Urothelium cell line (cell line): ENCODE results near the gene DOLPP1.

Experiments used
- DNase-seq: peaks from one replicate; pipeline ENCODE4 v3.0.0; 2011; ENCODE audit warnings: low spot score, mixed read lengths
- FAIRE-seq: peaks from 2 replicates; lab custom pipeline; 2011; peaks lifted over from hg19 to GRCh38; lab: Jason Lieb, UNC

Gene DOLPP1

DNA sequence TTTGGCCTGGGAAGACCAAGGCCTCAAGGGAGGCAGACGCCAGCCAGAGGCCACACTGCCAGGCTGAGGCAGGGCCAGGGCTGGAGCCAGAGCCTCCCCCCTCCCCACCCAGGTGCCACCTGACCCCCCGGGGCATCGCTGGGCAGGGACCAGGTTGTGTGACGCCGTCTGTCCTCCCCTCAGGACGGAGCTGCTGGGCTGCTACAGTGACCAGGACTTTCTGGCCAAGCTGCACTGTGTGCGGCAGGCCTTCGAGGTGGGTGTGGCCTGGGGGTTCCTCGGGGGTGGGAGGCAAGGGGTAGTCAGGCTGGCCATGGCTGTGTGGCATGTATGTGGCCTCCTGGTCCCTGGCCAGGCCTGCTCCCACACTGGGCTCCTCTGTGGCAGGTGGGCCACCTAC is 17.9 kb upstream of the DOLPP1 start:
- DNase-seq (no peak), FAIRE-seq (peak; percentile 56)

DNA sequence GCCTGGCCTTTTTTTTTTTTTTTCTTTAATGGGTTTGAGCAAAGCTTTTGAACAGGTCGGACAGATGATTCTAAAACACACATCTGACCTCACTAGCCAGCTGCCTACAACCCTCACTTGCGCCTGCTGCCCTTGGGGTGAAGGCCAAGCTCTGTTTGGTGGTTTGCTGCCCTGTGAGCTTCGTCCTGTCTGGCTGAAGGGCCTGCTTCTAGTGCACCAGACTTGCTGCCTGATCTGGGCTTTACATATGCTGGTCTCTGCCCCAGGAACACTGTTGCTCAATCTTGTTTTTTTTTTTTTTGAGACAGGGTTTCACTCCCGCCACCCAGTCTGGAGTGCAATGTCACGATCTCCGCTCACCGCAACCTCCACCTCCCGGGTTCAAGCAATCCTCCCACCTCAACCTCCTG is 16.4 kb upstream of the DOLPP1 start:
- no peak for FAIRE-seq
- DNase-seq = no peak

DNA sequence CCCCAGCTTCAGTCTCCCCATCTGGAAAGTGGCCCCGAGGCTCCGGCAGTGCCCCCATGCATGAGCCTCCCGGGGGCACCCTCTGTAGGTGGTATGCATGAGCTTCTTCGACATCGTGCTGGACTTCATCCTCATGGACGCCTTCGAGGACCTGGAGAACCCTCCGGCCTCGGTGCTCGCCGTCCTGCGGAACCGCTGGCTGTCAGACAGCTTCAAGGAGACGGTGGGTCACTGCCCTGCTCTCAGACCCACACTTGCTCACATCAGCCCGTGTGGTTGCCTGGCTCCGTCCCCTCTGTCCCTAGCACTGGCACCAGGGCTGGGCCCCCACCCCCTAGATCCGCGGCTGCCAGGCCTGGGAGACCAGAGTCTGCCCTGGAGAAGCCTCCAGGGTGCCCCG is 12.8 kb upstream of the DOLPP1 start:
- FAIRE-seq (no peak), DNase-seq (no peak)

DNA sequence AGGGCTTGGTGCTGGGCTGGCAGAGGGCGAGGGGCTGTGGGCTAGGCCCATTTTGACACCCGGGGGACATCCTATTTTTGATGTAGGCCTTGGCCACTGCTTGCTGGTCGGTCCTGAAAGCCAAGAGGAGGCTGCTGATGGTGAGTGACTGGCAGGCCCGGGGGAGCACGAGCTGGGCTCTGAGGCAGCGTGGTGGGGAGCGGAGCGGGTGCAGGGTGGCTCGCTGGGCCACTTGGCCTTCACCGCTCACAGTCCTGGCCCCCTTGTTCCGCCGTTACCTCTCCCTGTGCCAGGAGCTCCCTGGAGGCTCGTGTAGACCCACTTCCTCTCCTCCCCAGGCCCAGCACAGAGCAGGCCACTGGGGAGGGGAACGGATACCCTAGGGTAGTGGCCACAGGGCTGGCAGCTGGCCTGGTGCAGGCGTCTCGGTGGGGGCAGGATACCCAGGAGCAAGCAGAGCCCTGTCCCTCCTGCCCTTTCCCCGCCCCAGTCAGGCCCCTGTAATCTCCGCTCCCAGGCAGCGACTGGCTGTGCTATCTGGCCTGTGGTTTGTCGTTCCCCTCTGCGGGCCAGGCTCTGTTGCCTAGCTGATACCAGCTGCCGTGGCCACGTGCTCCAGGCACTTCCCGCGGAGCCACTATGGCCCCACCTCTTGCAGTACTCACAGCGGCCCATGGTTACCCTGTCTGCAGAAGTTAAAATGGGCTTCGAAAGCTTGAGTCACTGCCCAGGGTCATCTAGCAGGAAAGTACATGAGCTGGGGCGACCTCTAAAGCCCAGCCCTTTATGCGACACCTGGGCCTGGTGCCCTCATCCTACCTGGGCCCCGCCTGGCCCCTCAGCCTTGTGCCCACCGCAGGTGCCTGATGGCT is 11.7 kb upstream of the DOLPP1 start:
- FAIRE-seq = no peak

DNA sequence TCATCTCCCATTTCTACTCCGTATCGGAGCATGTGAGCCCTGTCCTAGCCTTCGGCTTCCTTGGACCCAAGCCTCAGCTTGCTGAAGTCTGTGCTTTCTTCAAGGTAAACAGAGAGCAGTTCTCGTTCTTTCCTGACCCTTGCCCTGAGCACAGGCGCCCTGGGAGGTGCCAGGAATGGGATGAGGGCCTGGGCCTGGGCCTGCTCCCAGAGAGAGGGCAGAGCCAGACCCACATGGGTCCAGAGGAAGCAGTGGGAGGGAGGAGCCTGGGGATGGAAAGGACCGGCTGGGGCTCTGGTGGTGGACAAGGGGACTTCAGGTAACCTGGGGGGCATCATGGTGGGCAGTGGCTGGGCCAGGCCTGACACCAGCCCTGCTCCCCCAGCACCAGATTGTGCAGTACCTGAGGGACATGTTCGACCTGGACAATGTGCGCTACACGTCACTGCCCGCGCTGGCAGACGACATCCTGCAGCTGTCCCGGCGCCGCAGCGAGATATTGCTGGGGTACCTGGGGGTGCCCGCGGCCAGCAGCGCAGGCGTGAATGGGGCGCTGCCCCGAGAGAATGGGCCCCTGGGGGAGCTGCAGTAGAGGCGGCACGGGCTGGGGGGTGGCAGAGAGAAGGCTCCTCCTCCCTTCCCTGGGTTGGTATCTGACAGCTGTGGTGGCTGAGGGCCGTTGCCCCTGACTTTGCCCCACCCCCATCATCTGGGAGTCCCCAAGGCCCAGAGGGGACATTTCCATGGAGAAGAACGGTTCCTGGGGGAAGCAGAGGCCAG is 10.9 kb upstream of the DOLPP1 start:
- FAIRE-seq = no peak

More for the DNA sequence above, 11.7 kb upstream of the DOLPP1 start:
- no peak for DNase-seq

DNA sequence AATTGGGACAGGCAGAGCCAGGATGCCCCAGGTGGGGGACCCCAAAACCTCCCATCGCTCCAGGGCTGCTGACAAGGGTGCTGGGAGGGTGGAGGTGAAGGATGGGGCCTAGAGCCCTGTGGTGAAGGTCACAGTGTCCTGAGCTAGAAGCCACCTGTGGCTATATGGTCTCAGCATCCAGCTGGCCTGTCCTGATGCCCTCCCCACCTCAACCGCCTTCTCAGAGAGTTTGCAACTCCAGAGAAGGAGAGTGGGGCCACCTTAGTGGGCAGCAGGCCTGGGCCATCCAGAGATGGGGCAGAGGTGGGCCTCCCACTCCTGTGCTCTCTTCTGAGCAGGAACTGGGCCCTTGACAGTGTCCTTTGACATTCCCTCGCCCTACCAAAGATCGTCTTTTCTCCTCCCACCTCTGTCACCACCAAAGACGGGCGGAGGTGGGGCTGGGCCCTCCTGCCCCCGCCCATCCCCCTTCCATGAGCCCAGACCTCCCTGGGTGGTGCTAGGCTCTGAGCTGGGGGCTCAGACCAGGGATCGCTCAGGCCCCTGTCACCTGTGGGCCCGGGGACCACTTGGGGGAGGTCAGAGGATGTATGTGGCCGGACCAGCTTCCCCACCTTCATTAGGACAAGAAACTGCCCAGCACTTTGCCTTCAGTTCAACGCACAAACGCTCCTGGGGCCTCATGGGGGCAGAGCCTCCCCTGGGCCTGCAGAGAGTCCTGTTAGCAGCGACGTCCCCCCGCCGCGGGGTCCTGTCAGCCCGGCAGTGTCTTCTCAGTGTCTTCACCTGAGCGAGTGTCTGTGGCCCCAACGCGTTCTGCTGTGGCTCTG is 10.0 kb upstream of the DOLPP1 start:
- FAIRE-seq = no peak
- no peak for DNase-seq

More for the DNA sequence above, 10.9 kb upstream of the DOLPP1 start:
- DNase-seq = no peak

DNA sequence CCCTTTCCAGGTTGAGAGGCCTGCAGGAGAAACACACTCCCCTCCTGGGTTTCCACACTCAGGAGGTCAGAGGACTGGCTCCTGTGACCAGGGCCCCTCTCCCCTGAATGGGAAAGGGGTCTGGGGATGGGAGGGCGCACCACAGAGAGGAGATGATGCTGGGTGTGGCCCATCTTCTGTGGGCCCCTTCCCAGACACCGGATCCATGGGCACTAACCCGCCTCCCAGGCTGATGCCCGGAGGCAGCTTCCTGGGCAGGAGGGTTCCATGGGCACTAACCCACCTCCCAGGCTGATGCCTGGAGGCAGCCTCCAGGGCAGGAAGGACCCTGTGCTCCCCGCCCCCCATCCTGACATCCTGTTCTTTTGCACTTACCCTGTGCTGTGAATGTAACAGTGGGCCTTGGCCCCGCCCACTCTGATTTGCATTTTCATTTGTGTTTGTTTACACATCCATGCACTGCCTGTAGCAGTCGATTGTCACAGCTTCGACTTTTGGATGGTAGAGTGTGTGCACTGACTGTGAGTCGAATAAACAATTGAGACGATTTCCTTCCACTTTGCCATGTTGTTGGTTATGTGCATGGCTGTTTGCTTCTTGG is 9.3 kb upstream of the DOLPP1 start:
- DNase-seq = no peak
- no peak for FAIRE-seq

DNA sequence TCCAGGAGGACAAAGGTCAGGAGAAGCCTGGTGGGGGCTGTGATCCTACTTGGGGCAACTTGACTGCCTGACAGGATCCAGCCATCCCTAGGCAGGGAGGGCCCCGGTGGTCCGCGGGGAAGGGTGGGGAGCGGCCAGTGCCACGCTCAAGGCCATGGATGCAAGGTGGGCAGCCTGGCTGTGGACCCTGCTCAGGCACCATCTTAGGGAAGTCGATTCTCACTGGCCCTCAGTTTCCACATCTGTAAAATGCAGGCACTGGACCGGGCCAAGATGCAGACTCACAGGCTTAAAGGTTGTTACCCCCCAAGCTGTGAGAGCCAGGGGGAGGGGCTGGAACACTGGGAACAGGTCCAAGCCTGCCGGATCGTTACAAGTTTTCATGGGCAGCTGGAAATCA is 8.7 kb upstream of the DOLPP1 start:
- FAIRE-seq (no peak), DNase-seq (no peak)

DNA sequence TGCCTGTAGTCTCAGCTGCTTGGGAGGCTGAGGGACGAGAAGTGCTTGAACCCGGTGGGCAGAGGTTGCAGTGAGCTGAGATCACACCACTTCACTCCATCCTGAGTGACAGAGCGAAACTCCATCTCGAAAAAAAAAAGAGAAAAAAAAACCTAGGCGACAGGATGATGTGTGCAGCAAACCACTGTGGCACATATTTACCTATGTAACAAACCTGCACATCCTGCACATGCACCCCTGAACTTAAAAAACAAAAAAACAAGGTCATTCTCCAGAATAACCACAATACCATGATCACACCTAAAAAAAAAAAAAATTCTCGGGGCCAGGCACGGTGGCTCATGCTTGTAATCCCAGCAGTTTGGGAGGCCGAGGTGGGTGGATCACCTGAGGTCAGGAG is 7.5 kb upstream of the DOLPP1 start:
- no peak for FAIRE-seq
- no peak for DNase-seq

DNA sequence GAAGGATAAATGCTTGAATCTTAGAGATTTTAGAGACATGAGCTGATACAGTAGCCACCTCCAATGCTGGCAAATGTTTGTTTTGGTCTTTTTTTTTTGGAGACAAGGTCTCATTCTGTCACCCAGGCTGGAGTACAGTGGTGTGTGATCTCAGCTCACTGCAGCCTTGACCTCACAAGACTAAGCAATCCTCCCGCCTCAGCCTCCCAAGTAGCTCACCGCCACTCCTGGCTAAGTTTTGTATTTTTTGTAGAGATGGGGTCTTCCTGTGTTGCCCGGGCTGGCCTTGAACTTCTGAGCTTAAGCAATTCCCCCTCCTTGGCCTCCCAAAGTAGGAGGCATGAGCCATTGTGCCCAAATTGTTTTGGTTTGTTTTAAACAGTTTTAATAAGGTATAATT is 6.8 kb upstream of the DOLPP1 start:
- DNase-seq = no peak
- no peak for FAIRE-seq

DNA sequence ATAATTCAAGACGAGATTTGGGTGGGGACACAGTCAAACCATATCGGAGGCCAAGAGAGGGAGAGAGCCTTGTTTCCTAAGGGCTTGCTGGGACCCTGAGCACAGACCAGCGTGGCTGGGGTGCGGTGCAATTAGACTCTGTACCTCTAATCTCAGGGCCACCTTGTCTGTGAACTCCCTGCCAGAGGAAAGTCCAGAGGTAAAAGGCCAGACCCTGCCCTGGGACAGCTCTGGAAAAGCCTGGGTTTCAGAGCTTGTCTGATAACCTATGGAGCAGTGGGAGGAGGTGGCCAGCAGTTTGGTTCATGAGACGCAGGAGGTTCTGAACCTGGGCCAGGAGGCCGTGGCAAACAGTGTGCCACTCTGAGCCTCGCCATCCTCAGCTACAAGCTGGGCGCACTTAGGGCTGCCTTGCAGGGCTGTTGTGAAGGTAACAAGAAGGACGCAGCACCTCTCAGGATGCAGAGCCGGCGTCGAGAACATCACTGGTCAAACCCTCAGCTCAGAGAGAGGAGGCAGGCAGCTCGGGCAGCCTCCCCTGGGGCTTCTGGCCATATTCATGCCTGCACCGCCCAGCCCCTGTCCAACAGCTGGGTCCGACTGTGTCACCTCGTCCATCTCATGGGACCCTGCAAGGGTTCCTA is 4.8 kb upstream of the DOLPP1 start:
- DNase-seq (no peak), FAIRE-seq (no peak)

DNA sequence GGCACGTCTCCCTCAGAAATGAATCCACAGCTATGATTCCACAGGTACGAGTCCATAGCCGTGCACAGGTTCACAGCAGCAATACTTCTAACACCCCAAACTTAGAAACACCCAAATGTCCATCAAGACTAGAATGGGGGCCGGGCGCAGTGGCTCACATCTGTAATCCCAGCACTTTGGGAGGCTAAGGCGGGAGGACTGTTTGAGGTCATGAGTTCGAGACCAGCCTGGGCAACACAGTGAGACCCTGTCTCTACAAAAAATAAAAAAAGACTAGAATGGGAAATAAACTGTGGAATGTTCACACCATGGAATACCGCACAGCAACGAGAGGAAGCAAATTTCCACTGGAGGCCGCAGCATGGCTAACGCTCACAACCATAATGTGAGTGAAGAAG is 4.3 kb upstream of the DOLPP1 start:
- DNase-seq (no peak), FAIRE-seq (no peak)

DNA sequence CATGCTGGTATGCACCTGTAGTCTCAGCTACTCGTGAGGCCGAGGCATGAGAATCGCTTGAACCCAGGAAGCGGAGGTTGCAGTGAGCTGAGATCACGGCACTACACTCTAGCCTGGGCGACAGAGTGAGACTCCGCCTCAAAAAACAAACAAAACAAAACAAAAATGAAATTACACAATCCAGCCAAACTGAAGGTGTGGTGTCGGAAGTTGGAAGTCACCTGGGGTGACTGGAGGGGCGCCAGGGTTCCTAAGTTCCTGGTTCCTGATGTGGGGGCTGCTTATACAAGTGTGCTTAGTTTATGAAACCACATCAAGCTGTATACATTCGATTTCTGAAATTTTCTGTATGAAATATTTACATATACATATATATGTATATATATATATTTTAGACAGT is 3.7 kb upstream of the DOLPP1 start:
- DNase-seq (no peak), FAIRE-seq (no peak)

DNA sequence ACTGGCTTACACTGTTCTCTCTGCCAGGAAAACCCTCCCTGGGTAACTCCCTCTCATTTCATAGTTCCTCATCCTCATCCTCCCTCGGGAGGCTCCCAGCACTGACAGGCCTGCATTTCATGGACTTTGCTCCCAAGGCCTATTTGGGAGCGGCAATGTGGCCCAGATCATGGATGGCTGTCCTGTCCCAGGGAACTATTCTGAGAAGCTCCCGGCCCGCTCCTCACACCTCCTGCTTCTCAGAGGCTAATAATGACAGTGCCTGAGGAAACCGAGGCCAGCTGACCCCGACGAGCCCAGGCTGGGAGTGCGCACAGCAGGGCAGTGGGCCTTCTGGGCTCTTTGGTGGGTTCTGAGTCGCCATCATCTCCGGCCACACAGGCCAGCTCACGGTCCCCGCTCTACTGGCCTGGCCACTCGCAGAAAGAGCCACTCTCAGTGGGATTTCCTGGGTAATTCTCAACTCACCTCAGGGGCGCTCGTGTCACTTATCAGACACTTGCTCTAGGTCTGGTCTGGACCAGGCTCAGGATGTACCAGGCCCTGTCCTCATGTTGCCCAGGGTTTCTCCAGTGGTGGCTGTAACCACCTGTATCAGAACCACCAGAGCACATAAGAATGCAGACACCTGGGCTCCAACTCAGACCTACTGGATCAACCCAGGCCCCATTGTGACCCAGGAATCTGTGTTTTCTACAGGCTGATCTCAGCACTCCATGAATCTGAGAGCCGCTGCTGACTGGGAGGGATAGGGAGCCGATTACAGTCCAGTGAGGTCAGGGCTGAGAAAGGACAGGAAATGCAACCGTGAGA is 2.0 kb upstream of the DOLPP1 start:
- FAIRE-seq = no peak

DNA sequence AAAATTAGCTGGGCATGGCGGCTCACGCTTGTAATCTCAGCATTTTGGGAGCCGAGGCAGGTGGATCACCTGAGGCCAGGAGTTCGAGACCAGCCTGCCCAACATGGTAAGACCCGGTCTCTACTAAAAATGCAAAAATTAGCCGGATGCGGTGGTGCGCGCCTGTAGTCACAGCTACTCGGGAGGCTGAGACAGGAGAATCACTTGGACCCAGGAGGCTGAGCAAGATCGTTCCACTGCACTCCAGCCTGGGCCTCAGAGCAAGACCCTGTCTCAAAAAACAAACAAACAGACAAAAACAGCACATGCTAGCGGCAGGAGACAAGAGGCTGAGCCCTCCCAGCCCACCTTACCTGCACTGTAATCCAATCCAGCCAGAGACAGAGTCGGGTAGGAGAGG is 1.1 kb upstream of the DOLPP1 start:
- no peak for DNase-seq
- no peak for FAIRE-seq

More for the DNA sequence above, 2.0 kb upstream of the DOLPP1 start:
- DNase-seq = no peak

DNA sequence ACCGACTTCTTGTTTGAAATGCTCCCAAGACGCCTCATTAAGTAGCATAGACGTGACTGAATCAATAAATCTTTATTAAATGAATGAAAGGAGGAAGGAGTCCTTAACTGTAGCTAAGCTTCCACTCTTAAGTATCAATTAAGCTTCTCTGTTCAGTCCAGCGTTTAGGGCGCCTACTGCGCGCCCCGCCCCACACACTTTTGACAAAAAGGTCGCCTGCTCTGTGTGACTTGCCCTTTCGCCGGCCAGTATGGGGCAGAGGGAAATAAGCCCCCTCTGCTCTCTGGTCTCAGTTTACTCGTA is 662 bp upstream of the DOLPP1 start:
- no peak for FAIRE-seq
- no peak for DNase-seq

DNA sequence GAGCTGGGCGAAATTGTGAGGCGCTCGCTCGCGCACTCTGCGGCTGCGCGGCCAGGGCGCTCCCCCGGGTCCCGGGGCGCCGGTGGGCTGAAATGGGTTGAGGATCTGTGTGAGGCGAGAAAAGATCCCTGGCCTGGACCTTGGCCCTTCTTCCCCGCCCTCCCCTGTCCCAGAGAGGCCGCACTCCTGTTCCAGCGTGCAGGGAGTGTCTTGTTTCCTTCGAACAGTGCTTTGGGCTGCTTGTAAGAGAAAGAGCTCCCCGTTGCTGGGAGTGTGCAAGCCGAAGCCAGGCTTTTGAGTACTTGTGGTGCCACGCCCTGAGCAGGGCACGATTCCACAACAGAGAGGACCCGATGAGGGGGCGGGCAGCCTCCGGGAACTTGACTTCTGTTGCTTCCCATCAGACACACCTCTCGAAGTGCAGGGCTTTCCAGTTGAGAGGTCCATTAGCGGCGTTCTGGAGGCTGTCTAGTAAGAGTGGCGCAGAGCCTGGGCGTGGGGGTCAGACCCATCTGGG is 535 bp downstream of the DOLPP1 start:
- DNase-seq = no peak
- FAIRE-seq = no peak

DNA sequence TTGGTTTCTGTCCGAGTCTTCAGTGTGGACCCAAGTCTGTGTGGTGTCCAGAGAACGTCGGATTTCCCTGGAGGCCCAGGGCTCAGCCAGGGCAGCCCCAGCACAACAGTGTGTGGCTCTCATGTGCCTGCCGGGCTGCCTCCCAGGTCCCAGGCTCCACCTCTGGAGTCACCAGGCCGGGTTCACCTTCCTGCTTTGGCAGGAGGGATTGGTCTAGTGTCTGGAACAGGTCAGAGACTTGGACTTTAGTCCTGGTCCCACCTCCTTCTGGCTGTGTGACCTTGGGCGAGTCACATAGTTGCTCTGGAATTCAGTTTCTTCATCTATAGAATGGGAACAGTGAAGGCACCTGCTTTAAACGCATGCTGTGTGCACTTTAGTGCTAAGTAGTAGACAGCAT is 3.2 kb downstream of the DOLPP1 start:
- no peak for FAIRE-seq

DNA sequence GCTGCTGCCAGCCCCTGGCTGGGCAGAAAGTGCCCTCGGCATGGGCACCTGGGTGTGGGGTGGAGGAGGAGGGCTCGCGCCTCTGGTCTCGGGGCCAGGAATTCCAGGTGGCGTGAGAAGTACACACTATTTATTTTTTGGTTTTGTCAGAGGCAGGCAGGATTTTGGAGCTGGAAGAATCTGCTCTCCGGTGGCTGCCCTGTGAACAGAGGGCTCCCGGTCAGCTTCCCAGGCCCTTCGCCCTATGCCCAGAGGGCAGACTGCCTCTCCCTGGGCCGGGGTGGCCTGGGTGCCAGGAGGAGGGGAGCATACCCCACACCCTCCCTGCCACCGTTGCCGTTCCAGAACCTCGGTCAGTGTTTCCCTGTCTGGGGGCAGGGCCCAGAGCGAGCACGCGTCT is 8.3 kb downstream of the DOLPP1 start:
- no peak for FAIRE-seq

More for the DNA sequence above, 3.2 kb downstream of the DOLPP1 start:
- DNase-seq = no peak

More for the DNA sequence above, 8.3 kb downstream of the DOLPP1 start:
- no peak for DNase-seq
